Peyer's patch (tissue), 4 donors: ENCODE results near the gene PMCH.

Experiments used
- POLR2A ChIP-seq, 2 donors: fragments of 450-650 bp; IDR thresholded peaks; one replicate each; pipeline ENCODE4 v1.5.1; 2017; ENCODE audit warnings: antibody characterized with exemption in 2 of 2, mild to moderate bottlenecking in 2 of 2, moderate library complexity in 2 of 2
- TF ChIP-seq, protein P1 (sequence below), 6 experiments: fragments of 450-650 bp in 4 of 6; fragments of 200-600 bp in 2 of 6; sonication (generic) in 1 of 6; IDR thresholded peaks; one replicate each; pipeline ENCODE4 v1.5.1; 2017 to 2019; ENCODE audit warnings: antibody characterized with exemption in 6 of 6, mild to moderate bottlenecking in 3 of 6, moderate library complexity in 1 of 6

DNA sequence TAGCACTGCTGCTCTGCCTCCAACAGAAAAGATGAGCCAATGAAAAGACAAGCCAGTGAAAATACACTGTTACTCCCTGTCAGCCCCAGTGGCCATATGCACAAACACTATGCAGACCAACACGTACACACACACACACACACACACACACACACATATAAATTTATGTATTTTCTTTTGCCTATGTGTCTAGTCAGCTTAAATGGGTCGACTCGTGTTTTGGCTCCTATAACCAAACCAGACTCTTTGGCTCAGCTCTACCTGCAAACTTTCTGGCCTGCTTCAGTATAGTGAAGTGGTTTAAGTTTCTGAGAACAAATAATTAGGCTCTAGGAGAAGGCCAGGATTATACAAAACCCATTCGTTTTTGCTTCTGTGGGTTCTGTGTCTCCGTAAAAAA, 30.3 kb upstream of the PMCH start:
- TF ChIP-seq, protein P1, sequence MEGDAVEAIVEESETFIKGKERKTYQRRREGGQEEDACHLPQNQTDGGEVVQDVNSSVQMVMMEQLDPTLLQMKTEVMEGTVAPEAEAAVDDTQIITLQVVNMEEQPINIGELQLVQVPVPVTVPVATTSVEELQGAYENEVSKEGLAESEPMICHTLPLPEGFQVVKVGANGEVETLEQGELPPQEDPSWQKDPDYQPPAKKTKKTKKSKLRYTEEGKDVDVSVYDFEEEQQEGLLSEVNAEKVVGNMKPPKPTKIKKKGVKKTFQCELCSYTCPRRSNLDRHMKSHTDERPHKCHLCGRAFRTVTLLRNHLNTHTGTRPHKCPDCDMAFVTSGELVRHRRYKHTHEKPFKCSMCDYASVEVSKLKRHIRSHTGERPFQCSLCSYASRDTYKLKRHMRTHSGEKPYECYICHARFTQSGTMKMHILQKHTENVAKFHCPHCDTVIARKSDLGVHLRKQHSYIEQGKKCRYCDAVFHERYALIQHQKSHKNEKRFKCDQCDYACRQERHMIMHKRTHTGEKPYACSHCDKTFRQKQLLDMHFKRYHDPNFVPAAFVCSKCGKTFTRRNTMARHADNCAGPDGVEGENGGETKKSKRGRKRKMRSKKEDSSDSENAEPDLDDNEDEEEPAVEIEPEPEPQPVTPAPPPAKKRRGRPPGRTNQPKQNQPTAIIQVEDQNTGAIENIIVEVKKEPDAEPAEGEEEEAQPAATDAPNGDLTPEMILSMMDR (IDR thresholded peaks at IDR 0.05): no peak
- no peak for TF ChIP-seq POLR2A (IDR thresholded peaks at IDR 0.05)
